Measurements from ENCODE around the gene CYB5R3.

GRCh38 chr22:42682113-42682851 is 33.1 kb upstream of the CYB5R3 start:
- TF ChIP-seq POLR2AphosphoS5 (IDR thresholded peaks at IDR 0.05) (peak in 2 of 3 donors; percentile 9 to 16), CTCF (IDR thresholded peaks at IDR 0.05 in 8 of 11, conservative IDR thresholded peaks at IDR 0.05 in 3 of 11) (no peak)
